Measurements from ENCODE around the gene RALGPS1.

- TF ChIP-seq CTCF (conservative IDR thresholded peaks at IDR 0.05), result no peak
- no peak for TF ChIP-seq ZFX (IDR thresholded peaks at IDR 0.05)
Measured at GRCh38 chr9:127107171-127107928, 192.8 kb downstream of the RALGPS1 start.
